ENCODE measurements around the gene PARD6G. TPM values are rescaled to one million over a fixed set of nuclear protein-coding genes. Genes with fewer than 3 reads are reported as not detected.

PARD6G gene
- total and polyA plus RNA-seq, 7 donors, result 0.22 to 1.5 (median 1.1) TPM

- intact Hi-C loops (cut with DNase I), result no loop called here
- Histone ChIP-seq H3K36me3 (ENCODE audit: insufficient read depth in 1 of 2, low read depth in 1 of 2) (no peaks in the 10 kb centered on the region), H3K4me1 (no peaks in the 10 kb centered on the region), H3K27me3 (ENCODE audit: insufficient read depth in 3 of 3, low read length in 2 of 3) (peaks cover 0 to 2% (median 0%) of the 10 kb centered on the region in 3 donors), H3K9me3 (no peaks in the 10 kb centered on the region), H3K27ac (no peak overlapping the region), H3K4me3 (no peak overlapping the region)
- TF ChIP-seq CTCF (IDR thresholded peaks at IDR 0.05), result no peak
- 53 to 68% (median 68%) methylated on average over 17 of the region's 17 CpGs for WGBS, 3 donors
- ATAC-seq (no peak), DNase-seq (no peak)
These were observed 70.8 kb downstream of the PARD6G start for GRCh38 chr18:80176334-80177073.

- Histone ChIP-seq H3K27ac (no peak overlapping the region), H3K27me3 (ENCODE audit: insufficient read depth in 3 of 3, low read length in 2 of 3) (peaks cover 0 to 4% (median 0%) of the 10 kb centered on the region in 3 donors), H3K4me1 (no peaks in the 10 kb centered on the region), H3K36me3 (ENCODE audit: insufficient read depth in 1 of 2, low read depth in 1 of 2) (no peaks in the 10 kb centered on the region), H3K4me3 (no peak overlapping the region), H3K9me3 (no peaks in the 10 kb centered on the region)
- ATAC-seq (no peak), DNase-seq (no peak)
- 77 to 86% (median 85%) methylated on average over 18 of the region's 18 CpGs for WGBS, 3 donors
- intact Hi-C loops (cut with DNase I), result no loop called here
- TF ChIP-seq CTCF (IDR thresholded peaks at IDR 0.05), result no peak
These were observed 71.7 kb downstream of the PARD6G start for GRCh38 chr18:80175451-80176204.

- WGBS, 3 donors, result 89 to 92% (median 91%) methylated on average over 10 of the region's 10 CpGs
- Histone ChIP-seq H3K4me3 (no peak overlapping the region), H3K4me1 (no peaks in the 10 kb centered on the region), H3K27ac (no peak overlapping the region), H3K27me3 (ENCODE audit: insufficient read depth in 3 of 3, low read length in 2 of 3) (peaks cover 0 to 4% (median 0%) of the 10 kb centered on the region in 3 donors), H3K9me3 (no peaks in the 10 kb centered on the region), H3K36me3 (ENCODE audit: insufficient read depth in 1 of 2, low read depth in 1 of 2) (no peaks in the 10 kb centered on the region)
- DNase-seq, result no peak
- ATAC-seq, result no peak
- intact Hi-C loops (cut with DNase I), result no loop called here
- TF ChIP-seq CTCF (IDR thresholded peaks at IDR 0.05), result no peak
These were observed 74.3 kb downstream of the PARD6G start for GRCh38 chr18:80173060-80173459.

GRCh38 chr18:80172056-80172455 is 75.3 kb downstream of the PARD6G start:
- Histone ChIP-seq H3K27ac (no peak overlapping the region), H3K4me1 (no peaks in the 10 kb centered on the region), H3K27me3 (ENCODE audit: insufficient read depth in 3 of 3, low read length in 2 of 3) (peaks cover 0 to 4% (median 0%) of the 10 kb centered on the region in 3 donors), H3K36me3 (ENCODE audit: insufficient read depth in 1 of 2, low read depth in 1 of 2) (no peaks in the 10 kb centered on the region), H3K9me3 (no peaks in the 10 kb centered on the region), H3K4me3 (no peak overlapping the region)
- no peak for TF ChIP-seq CTCF (IDR thresholded peaks at IDR 0.05)
- DNase-seq (no peak), ATAC-seq (no peak)
- 85 to 88% (median 86%) methylated on average over 4 of the region's 4 CpGs for WGBS, 3 donors
- intact Hi-C loops (cut with DNase I), result no loop called here
